DOHH2 (cell line): ENCODE results near the gene ARHGAP1.

Source experiments
- EZH2phosphoT487 ChIP-seq: fragments of 200-600 bp; sonication (generic); IDR thresholded peaks from 2 replicates; pipeline ENCODE4 v1.6.1; 2017; ENCODE audit warnings: borderline replicate concordance, mild to moderate bottlenecking, antibody characterized with exemption, low read length, moderate library complexity, mixed read lengths
- TF ChIP-seq, protein P1 (sequence below): fragments of 200-600 bp; sonication (generic); IDR thresholded peaks from one replicate; pipeline ENCODE4 v1.5.1; 2014; ENCODE audit warnings: antibody characterized with exemption, mild to moderate bottlenecking, low read depth, low read length; ENCODE audit not compliant: poor library complexity, severe bottlenecking

DNA sequence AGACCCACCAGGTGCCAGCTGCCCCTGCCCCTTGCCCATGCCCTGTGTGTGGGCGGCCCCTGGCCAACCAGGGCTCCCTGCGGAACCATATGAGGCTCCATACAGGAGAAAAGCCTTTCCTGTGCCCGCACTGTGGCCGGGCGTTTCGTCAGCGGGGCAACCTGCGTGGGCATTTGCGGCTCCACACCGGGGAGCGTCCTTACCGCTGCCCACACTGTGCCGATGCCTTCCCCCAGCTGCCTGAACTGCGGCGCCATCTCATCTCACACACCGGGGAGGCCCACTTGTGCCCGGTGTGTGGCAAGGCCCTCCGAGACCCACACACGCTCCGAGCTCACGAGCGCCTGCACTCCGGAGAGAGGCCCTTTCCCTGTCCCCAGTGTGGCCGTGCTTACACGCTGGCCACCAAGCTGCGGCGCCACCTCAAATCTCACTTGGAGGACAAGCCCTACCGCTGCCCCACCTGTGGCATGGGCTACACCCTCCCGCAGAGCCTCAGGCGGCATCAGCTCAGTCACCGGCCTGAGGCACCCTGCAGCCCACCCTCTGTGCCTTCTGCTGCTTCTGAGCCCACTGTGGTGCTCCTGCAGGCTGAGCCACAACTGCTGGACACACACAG lies 4.8 kb upstream of the ARHGAP1 start:
- TF ChIP-seq, protein P1, sequence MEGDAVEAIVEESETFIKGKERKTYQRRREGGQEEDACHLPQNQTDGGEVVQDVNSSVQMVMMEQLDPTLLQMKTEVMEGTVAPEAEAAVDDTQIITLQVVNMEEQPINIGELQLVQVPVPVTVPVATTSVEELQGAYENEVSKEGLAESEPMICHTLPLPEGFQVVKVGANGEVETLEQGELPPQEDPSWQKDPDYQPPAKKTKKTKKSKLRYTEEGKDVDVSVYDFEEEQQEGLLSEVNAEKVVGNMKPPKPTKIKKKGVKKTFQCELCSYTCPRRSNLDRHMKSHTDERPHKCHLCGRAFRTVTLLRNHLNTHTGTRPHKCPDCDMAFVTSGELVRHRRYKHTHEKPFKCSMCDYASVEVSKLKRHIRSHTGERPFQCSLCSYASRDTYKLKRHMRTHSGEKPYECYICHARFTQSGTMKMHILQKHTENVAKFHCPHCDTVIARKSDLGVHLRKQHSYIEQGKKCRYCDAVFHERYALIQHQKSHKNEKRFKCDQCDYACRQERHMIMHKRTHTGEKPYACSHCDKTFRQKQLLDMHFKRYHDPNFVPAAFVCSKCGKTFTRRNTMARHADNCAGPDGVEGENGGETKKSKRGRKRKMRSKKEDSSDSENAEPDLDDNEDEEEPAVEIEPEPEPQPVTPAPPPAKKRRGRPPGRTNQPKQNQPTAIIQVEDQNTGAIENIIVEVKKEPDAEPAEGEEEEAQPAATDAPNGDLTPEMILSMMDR, result no peak
- no peak for TF ChIP-seq EZH2phosphoT487
